CD4-positive, alpha-beta T cell treated with Interleukin-4 for 4 hours (primary cell): ENCODE measurements around the gene SEMA3B.
A peak's percentile ranks its signal among the peaks of the same experiment; 100 is the strongest.
"Not testable (repeated sequence)": the region's sequence is repeated elsewhere in the genome, so short reads cannot be mapped to it uniquely, and the experiment has no call there.

ENCODE experiments used
- DNase-seq: peaks from one replicate; pipeline ENCODE4 v3.0.0-alpha.2; 2020

Gene SEMA3B

DNA sequence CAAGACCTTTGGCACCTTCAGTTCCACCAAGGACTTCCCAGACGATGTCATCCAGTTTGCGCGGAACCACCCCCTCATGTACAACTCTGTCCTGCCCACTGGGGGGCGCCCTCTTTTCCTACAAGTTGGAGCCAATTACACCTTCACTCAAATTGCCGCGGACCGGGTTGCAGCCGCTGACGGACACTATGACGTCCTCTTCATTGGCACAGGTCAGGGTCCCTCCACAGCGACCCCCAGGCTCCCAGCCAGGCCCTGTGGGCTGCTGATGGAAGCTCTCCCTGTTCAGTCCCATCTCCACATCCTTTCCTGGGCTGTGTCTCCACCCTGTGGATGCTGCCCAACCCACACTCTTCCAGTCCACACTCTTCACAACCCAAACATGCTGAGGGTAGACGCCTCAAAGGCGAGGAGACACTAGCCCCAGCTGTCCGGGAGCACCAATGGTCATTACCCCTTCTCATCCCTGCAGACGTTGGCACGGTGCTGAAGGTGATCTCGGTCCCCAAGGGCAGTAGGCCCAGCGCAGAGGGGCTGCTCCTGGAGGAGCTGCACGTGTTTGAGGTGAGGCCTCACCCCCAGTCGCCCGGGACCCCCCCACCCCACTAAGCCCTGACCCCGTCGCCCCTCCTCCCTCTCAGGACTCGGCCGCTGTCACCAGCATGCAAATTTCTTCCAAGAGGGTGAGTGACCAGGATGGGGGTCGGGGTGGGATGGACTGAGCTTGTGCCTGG is 5.6 kb downstream of the SEMA3B start:
- DNase-seq: peak; percentile 57

DNA sequence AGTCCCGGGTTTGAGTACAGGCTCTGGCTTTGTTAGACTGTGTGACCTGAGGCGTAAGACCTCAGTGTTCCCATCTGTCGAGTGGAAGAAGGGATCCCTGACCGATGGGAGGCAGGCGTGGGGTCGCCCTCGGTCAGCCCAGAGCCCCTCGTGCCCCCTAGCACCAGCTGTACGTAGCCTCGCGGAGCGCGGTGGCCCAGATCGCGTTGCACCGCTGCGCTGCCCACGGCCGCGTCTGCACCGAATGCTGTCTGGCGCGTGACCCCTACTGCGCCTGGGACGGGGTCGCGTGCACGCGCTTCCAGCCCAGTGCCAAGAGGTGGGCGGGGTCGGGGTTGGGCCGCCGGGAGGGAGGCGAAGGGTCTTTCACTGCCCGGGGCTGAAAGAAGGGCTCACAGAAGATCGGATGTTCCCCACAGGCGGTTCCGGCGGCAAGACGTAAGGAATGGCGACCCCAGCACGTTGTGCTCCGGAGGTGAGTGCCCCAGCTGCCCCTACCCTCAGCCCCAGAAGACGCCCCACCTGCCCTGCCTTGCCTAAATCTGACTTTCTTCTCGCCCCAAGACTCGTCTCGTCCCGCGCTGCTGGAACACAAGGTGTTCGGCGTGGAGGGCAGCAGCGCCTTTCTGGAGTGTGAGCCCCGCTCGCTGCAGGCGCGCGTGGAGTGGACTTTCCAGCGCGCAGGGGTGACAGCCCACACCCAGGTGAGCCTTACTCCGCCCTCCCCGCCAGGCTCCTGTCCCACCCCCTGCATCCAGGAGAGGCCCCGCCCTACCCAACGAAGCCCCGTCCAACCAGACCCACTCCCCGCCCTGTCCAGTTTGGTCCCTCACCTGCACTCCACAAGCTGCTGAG is 6.4 kb downstream of the SEMA3B start:
- DNase-seq: no peak

DNA sequence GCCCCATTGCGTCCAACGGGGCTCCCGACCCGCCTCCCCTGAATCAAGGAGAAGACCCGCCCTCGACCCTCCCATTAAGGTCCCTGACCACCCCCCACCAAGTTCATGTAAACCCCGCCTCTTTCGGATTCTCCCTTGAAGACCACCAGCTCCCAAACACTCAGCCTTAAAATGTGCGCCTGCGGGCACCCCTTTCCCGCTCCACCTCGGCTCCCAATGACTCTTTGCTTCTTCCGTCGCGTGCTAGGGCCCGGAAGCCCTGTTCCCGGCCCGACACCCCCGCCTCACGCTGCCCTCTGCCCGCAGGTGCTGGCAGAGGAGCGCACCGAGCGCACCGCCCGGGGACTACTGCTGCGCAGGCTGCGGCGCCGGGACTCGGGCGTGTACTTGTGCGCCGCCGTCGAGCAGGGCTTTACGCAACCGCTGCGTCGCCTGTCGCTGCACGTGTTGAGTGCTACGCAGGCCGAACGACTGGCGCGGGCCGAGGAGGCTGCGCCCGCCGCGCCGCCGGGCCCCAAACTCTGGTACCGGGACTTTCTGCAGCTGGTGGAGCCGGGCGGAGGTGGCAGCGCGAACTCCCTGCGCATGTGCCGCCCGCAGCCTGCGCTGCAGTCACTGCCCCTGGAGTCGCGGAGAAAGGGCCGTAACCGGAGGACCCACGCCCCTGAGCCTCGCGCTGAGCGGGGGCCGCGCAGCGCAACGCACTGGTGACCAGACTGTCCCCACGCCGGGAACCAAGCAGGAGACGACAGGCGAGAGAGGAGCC is 7.2 kb downstream of the SEMA3B start:
- DNase-seq: no peak

DNA sequence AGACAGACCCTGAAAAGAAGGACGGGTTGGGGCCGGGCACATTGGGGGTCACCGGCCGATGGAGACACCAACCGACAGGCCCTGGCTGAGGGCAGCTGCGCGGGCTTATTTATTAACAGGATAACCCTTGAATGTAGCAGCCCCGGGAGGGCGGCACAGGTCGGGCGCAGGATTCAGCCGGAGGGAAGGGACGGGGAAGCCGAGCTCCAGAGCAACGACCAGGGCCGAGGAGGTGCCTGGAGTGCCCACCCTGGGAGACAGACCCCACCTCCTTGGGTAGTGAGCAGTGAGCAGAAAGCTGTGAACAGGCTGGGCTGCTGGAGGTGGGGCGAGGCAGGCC is 7.8 kb downstream of the SEMA3B start:
- DNase-seq: no peak

DNA sequence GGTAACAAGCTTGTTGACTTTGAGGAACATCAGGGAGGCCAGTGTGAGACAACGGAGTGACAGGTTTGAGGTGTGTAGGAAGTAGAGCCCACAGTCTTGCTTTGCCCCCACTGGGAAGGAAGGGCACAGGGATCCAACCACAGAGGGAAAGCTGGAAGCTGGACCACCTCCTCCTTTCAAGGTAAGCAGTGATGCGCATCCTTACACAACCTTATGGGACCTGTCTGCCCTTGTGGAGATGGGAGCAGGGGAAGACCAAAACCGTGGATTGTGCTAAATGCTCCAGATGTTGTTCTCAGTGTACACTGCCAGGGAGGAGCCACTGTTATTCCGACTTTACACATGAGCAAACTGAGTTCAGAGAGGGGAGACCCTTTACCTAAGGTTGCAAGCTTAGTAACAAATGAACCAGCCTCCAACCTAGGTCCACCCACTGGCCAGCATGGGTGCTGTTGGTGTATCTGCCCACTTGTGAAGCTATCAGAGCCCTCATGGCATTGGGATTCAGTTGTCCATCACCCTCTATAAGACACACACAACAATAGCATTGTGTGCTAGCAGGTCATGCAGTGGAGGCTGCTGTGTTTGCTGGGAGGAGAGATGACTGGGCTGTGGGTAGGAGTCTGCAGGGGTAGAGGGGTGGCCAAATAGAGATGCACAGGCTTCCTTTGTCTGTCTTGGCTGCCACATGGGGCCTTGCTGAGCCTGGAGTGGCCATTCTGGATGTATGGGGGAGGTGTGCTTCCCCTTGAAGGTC is 9.4 kb downstream of the SEMA3B start:
- no peak for DNase-seq

DNA sequence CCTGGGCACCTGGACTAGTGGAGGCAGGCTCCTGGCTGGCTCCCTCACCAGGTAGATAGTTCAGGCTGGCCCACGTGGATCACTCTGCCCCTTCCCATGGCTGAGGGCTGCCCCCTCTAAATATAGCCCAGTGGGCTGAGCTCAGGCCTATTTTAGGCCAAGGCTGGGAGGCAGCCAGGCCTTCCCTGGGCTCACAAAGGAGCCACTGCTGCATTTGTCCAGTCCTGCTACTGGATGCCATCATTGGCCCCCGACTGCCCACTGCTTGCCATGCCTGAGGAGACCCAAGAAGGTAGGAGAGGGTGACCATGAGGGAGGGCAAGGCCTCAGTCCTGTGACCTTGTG is 9.9 kb downstream of the SEMA3B start, which contains the start of gene LSMEM2:
TSS of gene LSMEM2 (plus strand) at position 208 of the 345 bp plus-strand sequence. CDS start at position 235, 27 bp downstream.
- no peak for DNase-seq

DNA sequence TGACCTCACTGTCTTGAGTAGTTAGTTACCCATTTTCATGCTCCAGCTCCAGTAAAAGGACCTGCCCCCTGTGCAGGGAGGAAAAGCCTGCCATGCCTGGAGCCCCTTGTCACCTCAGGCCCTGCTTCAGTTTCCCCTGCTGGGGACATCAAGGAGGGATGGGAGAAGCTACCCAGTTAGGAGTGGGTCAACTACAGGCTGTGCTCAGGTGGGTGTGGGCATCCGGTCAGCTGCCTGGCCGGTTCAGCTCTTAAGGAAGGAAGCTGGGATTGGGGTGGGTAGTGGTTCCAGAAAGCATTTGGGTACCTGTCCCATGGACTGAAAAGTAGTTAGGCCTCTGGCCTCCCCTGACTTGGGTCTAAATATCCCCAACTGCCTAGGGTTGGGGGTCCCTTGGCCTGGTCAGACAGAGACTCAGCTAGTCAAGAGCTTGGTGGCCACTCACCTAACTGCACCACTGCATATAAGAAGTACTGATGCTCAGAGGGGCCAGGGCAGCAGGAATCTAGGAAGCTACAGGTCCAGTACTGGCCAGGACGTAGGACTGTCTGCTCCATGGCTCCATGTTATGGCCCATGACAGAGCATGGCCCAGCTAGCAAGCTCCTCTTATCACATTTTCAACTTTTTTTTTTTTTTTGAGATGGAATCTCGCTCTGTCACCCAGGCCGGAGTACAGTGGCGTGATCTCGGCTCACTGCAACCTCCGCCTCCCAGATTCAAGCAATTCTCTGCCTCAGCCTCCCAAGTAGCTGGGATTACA is 10.5 kb downstream of the SEMA3B start:
- no peak for DNase-seq

DNA sequence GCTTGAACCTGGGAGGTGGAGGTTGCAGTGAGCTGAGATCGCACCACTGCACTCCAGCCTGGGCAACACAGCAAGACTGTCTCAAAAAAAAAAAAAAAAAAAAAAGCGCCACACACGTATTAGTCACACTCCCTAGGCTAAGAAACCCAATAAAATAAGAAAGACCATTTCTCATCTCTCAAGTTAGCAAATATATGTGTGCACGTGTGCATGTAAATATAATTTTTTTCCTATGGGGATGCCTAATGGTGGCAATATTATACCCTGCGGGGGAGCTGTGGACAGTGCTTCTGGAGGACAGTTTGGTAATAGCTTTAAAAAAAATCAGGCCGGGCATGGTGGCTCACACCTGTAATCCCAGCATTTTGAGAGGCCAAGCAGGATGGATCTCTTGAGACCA is 15.2 kb downstream of the SEMA3B start:
- DNase-seq: not testable (repeated sequence)

DNA sequence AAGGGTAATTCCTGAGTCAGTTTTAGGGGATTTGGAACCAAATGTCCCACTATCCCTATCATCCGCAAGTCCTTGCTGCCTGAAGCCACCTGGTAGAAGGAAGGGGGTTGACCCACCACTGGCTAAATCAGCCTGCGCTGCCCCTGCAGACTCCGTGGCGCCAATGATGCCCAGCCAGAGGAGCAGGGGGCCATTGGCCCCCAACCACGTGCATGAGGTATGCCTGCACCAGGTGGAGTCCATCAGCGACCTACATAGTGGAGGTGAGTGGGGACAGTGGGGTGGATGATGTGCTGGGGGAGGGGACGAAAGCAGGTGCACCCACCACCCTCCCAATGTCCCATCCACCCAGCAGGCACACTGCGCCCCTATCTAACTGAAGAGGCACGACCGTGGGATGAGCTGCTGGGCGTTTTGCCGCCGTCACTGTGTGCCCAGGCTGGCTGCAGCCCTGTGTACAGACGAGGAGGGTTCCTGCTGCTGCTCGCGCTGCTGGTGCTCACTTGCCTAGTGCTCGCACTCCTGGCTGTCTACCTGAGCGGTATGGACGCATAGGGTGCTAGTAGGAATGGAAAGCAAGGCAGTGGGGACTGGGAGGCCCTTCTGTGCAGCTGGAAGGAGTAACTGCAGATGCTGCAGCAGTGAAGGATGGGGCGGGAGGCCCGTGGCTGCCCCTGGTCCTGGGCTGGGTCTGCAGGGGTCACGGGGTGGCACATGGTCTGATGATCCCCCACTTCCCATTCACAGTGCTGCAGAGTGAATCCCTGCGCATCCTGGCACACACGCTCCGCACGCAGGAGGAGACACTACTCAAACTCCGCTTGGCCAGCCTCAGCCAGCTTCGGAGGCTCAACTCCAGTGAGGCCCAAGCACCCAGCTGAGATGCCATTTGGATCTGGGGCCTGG is 17.6 kb downstream of the SEMA3B start:
- no peak for DNase-seq

DNA sequence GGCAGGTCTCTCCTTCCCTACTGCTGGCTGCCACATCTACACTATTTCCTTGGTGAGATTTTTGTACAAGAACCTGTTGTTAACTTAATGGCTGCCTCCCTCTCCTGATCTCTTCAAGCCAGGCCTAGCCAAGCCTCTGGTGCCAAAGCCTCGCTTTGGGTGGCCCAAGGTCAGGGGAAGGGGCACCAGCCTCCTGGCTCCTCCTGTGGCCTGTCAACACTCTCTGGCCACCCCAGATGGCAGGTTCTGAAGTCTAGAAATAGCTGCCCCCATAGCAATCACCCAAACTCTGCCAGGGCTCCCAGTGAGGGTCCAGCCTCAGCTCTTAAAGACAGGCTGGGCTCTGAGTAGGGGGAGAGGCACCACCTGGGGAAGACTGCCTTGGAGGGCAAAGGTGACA is 18.3 kb downstream of the SEMA3B start:
- DNase-seq: no peak

DNA sequence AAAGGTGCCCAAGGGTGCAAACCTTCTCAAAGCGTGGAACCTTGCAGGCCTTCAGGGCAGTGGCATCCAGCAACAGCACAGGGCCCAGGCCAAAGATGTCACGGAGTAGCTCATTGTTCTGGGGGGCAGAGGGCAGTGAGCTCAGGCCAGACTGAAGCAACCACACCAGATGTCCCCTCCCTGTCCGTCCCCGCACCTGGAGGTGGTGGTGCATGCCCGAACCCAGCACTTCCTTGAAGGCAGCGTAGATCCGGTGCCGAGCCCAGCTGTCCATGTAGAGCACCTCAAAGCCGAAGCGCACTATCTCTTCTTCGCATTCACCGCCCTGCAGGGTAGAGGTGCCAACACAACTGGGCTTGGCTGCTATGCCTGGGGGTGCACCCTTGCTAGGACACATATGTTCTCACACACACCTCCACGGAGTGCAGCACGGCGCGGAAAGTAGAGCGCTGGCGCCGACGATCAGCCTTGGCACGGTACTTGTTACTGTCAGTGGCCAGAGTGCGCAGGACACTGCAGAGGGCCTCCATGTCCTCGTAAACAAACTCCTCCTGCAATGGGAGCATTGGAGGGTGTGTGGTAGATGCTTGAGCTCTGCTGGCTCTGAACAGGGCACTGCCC is 19.6 kb downstream of the SEMA3B start:
- DNase-seq: no peak

DNA sequence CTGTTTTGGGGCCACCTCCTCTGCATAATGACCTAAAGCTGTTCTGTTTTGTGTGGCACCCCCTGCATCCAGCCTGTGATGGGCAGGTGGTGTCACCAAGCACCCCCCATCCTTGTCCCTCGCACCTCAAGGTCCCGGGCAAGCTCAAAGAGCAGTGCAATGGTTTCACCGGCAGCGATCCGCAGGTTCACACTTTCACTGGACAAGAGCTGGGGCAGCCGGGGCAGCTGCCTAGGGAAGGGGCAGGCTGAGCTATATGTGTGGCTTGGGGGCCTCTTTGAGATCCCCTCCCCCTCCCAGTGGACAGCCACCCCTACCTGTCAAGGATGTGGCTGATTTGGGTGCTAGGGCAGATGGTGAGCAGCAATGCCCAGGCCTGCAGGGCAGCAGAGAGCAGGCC is 20.2 kb downstream of the SEMA3B start:
- DNase-seq: no peak

DNA sequence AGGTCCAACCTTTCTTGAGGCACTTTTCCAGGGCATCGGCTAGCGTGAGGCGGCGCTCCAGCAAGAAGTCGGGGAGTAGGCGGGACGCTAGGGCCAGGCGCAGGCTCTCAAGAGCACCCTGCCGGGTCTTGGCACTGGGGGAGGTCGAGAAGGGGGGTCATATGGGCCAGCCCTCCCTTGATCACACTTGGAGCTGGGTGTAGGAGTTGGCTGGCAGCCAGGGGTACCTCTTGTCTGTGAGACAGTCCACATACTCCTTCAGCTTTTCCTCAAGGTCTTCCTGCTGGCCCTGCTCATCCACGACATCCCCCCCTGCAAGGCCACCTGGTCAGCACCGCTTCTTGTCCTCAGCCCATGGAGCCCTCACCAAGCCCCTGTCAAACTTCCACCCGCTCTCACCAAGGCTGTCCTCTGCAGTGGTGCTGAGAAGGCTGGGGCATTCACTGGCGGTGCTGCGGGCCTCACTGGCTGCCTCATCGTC is 21.3 kb downstream of the SEMA3B start:
- DNase-seq: no peak

DNA sequence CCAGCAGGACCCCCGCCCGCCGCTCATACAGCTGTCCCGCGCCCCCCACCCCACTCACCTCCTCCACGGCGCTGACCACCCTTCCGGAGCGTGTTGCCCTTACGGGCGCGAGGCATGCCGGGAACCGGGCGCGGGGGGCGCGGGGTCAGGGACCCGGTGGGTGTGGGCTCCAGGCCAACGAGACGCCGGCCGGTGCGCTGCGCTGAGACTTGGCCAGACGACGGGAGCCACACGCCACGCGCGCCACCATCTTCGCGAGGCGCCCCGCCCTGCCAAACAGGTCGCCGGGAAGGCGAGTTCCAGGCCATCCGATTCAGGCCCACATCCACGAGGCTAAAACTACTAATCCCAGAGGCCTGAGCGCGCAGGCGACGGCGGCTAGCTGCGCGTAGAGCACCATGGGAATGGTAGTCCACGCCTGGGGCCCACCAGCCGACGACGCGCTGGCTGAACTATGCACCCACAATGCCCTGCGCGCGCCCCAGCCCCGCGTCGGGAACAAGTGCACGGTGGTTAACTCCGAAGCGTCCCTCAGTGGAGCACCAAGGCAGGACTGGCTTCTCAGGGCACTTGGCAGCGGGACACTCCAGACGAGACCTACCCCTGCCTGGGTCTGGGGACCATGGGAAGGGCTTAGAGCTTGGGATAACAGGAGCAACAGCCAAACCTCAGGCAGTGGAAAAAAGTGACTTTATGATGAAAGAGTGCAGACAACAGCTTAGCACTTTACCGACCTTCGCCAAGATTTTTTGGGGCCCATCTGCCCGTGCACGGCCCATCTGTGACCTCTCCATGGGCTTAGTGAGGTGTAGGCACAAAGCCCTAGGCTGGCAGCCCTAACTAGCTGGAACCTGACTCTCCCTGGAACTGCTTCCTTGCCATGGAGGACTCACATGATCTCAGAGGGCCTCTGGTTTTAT is 23.5 kb downstream of the SEMA3B start, which contains the start of gene IFRD2:
TSS of gene IFRD2 (minus strand) at position 271 of the 920 bp plus-strand sequence. CDS start at position 116, 155 bp downstream.
- peak; percentile 97 for DNase-seq

DNA sequence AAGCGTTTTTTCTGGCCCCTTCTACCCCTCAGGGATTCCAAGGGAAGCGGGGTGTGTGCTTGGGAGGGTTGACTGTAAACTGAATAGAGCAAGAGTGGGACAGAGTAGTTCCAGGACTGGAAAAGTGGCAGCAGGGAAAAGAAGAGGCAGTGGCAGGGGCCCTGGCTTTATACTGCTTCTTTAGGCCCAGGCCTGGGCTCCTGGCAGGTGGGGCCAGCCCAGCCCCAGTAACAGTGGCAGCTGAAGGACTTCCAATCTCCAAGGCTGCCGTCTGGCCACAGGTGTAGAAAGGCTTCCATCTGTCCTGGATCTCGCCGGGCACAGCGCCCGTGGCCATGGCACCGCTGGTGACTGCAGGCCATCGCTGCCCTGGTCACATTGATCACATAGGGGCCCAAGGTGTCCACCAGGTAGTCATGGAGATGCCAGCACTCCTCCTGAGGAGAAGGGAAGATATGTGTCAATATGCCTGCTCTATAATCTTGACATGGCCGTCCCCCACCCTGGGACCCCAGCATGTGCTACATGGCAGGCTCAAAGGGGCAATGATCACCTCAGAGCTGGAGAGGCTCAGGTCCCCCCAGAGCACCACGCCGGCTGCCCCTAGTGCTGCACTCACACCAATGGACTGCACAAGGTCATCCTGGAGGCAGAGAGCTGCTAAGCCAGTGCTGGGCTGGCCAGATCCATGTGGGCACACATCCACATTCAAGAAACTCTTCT is 24.3 kb downstream of the SEMA3B start:
- no peak for DNase-seq

DNA sequence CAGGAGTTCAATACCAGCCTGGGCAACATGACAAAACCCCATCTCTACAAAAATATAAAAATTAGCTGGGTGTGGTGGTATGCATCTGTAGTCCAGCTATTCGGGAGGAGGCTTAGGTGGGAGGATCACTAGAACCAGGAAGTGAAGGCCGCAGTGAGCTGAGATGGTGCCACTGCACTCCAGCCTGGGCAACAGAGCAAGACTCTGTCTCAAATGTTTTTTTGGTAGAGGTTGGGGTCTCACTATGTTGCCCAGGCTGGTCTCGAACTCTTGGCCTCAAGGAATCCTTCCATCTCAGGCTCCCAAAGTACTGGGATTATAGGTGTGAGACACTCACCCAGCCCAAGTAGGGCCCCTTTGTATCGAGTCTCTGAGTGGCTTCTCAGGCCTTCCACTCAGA is 25.1 kb downstream of the SEMA3B start:
- DNase-seq: no peak

DNA sequence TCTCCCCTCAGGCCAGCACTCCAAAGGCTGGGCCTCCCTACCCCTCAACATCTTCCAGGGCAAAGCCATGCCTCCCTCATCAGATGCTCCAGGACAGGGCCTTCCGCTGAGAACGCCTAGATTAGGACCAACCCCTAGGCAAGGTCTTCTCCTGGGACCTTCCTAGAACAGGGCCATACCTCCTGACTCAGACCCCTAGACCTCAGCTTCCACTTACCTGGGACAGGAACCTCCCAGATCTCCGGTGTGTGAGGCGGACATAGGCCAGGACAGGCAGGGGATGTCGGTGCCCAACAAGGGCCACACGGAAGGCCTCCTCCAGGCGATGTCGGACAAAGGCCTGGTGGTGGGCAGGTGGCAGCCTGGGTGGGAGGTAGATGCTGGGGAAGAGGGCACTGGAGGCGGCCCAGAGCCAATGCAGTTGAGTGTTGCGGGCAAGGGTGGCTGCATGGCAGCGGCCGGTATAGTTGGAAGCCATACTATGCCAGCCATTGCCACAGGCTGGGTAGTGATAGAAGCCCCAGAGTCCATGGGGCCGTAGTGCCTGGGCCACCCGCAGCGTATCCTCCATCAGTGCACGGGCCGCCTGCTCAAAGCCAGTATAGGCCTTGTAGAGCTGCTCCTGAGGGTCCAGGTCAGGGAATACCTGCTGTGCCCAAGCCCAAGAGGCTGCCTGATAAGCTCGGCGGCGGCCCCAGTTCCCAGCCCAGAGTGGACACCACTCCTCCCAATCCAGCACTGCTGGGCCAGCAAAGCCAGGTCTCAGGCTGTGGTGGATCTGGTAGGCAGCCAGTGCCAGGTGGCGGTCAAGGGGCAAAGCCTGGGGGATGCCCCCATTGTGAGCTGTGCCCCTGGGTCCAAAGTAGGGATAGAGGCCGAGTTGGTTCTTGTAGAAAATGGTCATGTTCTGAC is 25.8 kb downstream of the SEMA3B start:
- DNase-seq: no peak
